Ramos (cell line): ENCODE measurements around the gene CDK14.
"Not testable (repeated sequence)": the region's sequence is repeated elsewhere in the genome, so short reads cannot be mapped to it uniquely, and the experiment has no call there.

Source experiments
- in situ Hi-C: fragments of 300-500 bp; cut with MboI; formaldehyde crosslinking; loops from one replicate; pipeline ENCODE4 v1.14.3; 2022; ENCODE audit warnings: low sequenced_read_pairs; ENCODE audit not compliant: unreplicated experiment

The CDK14 gene

DNA sequence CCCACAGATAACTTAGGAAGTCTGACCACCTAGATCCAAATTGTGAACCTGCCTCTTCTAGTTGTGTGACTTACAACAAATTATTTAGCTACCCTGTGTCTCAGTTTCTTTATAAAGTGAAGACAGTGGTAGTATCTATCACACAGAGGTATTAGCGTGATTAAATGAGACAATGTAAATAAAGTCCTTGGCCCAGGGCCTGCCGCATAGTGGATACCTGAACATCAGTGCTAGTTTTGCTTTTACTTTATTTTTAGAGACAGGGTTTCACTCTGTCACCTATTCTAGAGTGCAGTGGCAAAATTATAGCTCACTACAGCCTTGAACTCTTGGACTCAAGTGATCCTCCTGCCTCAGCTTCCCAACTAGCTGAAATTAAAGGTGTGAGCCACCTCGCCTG is 177.1 kb downstream of the CDK14 start:
- in situ Hi-C loops = no loop called here

- in situ Hi-C loops = no loop called here
Observed at GRCh38 chr7:90774706-90775105, 178.6 kb downstream of the CDK14 start.

DNA sequence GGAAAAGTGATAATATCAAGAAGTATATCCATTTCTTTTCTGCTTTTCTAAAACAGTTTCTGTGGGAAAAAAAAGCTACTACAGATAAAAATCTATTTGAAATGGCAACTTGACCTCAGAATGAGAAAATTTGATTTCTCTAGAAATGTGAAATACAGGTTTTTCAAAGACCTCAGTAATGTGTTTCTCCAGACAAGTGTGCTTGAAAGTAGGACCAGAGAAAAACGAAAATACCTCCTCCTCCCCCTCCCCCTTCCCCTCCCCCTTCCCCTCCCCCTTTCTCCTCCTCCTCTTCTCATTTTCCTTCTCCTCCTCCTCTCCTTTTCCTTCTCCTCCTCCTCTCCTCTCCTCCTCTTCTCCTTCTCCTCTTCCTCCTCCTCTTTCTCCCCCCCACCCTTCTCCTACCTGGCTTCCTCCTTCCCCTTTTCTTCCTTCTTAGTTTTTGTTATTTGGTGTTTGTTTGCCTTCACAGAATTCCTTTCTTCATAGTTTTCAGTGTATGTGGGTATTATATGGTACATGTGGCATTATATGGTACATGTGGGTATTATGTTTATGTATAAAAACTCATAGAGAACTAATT is 179.4 kb downstream of the CDK14 start:
- in situ Hi-C loops = no loop called here

DNA sequence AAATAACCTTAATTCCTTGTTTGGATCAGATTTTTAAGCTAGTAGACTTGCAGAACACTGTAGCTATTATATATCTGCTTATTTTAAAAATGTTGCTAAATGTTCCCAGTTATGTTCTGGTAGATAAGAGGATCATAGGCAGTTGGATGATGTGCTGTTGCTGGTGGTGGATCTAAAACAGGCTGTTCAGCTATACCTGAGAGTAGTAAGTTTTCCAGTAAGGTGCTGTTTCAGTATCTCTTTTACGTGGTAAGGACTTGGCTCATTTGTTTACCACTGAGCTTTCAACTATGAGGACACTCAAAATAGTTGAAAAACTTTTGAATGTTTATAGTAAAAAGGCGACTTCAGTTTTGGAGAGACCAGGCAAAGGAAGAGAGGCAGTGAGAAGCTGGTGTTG is 180.9 kb downstream of the CDK14 start:
- in situ Hi-C loops = no loop called here

- in situ Hi-C loops = no loop called here
Observed at GRCh38 chr7:90777465-90777864, 181.3 kb downstream of the CDK14 start.

- in situ Hi-C loops = no loop called here
Observed at GRCh38 chr7:90777886-90778285, 181.8 kb downstream of the CDK14 start.

GRCh38 chr7:90788052-90788451 is 191.9 kb downstream of the CDK14 start:
- in situ Hi-C loops = no loop called here

DNA sequence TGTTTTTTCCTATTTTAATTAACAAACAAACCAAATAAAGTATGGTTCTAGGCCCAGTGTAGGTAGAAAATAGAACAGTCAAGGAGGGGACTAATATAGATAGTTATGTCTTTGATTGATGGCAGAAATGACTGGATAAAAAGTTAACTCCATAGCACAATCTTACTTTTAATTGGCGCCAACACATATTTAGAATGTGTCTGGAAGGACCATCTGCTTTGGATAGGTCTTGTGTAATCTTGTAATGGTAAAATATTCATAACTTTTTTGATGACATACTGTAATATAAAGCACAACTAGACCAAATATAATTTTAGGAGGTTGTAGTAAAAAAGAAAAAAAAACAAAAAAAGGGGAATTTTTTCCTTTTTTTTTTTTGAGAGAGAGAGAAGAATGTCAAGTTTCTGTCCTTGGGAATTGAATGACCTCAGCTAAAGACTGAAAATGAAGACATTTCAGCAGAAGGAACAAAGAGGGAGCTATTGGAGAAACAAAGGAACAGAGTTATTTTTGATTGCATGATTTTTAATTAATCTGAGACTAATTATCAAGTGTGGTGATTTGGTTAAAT is 193.7 kb downstream of the CDK14 start:
- in situ Hi-C loops = no loop called here

DNA sequence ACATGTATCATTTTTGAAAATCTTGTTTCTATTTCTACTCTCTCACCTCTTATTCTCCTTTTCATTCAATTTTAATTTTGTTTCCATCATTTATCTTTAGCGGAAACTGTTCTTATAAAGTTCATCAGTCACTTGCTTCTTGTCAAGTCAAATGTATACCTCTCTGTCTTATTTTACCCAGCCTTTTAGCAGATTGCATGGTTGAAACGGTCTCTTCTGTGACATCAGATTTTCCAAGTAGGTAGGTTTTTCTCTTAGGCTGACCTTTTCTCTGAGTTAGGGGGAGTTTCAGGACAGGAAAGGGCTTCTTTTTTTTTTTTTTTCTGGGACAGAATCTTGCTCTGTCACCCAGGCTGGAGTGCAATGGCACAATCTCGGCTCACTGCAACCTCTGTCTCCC is 195.5 kb downstream of the CDK14 start:
- in situ Hi-C loops = no loop called here

GRCh38 chr7:90792301-90792700 is 196.2 kb downstream of the CDK14 start:
- in situ Hi-C loops = no loop called here

- in situ Hi-C loops = not testable (repeated sequence)
Observed at GRCh38 chr7:90794234-90794633, 198.1 kb downstream of the CDK14 start.

DNA sequence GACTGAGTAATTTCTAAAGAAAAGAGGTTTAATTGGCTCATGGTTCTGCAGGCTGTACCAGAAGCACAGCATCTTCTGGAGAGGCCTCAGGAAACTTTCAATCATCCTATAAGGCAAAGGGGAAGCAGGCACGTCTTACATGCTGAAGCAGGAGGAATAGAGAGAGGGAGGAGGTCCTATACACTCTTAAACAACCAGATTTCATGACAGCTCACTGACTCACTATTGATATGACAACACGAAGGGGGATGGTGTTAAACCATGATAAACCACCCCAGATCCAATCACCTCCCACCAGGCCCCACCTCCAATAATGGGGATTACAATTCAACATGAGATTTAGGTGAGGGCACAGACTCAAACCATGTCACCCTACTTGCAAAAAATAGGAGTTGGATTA is 201.5 kb downstream of the CDK14 start:
- in situ Hi-C loops = no loop called here

- in situ Hi-C loops = no loop called here
Observed at GRCh38 chr7:90804370-90804769, 208.2 kb downstream of the CDK14 start.

GRCh38 chr7:90815552-90815951 is 219.4 kb downstream of the CDK14 start:
- in situ Hi-C loops = not testable (repeated sequence)

- in situ Hi-C loops = no loop called here
Observed at GRCh38 chr7:90816511-90817142, 220.5 kb downstream of the CDK14 start.

GRCh38 chr7:90817151-90817550 is 221.0 kb downstream of the CDK14 start:
- in situ Hi-C loops = no loop called here

DNA sequence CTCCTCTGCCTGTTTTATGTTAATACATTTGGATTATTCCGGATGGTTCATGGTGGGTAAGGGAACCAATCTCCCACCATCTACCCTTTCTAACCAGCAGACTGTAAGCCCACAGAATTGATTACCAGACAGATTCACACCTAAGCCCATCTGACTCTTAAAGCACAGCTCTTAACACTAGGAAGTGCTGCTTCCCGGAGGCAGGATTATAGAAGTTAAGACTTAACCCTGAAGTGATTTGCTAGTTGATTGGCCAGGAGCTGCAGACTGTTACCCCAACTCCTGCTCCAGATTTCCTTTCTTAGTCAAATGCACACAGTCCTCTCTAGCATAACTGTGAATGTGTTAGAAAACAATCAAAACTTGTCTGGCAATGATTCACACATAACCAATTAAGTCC is 221.7 kb downstream of the CDK14 start:
- in situ Hi-C loops = no loop called here

DNA sequence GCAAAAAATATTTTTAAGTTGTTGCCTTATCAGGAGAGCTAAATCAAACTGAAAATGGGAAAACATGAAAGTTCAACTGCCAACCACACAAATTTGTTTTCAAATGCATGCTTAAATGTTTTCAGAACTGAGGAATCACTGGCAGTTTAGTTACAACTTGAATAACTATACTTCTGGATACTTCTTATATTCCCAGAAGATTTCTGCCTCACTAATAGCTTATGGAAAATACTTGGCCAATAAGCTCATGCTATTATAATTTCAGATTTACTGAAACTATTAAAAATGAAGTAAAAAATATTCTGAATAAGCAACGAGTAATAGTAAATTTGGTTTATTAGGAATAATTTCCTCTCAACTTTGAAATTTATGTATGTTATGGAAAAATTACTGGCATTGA is 222.2 kb downstream of the CDK14 start:
- in situ Hi-C loops = no loop called here

GRCh38 chr7:90821961-90822620 is 226.0 kb downstream of the CDK14 start:
- in situ Hi-C loops = no loop called here

DNA sequence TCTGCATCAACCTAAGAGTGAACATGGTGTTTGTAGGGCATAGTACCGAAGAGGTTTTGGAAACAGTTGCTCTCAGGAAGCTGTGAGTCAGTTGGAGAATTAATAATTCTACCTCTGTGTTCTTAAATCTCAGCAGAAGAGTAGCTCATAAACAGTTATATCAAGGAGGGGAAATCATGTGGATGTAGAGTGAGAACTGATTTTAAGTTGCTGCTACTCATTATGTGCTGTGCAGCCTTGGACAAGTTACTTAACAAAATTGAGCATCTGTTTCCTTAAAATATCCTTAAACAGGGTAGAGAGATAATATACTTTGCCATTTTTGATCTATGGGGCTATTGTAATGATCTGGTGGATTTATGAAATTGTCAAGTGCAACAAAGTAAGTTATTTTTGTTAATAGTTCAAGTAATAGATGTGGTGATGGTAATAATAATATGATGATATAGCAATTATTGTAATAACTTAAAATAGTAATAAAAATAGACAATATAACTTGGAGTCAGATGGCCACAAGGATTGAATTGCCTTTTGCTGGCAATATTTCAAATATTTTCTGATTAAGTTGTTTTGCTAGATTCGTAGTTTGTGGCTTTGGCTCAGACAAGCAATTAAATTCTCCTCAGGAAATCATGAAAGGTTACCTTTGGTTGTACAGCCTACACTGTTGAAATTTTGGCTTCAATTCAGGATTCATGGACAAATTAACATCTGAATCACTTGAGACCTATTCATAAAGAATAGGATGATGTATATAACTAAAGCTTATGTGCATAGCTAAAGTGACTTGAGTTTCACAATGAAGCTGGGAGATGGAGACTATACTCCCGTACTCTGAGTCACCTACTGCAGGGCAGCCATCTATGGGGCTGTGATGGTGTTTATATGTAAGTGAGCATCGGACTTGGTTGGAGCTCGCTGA is 228.5 kb downstream of the CDK14 start:
- in situ Hi-C loops = no loop called here

GRCh38 chr7:90825779-90826178 is 229.7 kb downstream of the CDK14 start:
- in situ Hi-C loops = no loop called here
